Renal cortex interstitium (tissue), 15 donors: Measurements from ENCODE around the gene CLPTM1L. TPM values are rescaled to one million over a fixed set of nuclear protein-coding genes. Genes with fewer than 3 reads are reported as not detected.

Experiments
- DNase-seq, 11 donors: peaks; one replicate each; pipeline ENCODE4 v3.0.0-alpha.2; 2013; ENCODE audit warnings: low read depth in 9 of 11, low spot score in 4 of 11; ENCODE audit errors: extremely low read depth in 1 of 11
- long read RNA-seq, 16 experiments: transcript quantifications; one replicate each; lab custom pipeline, GENCODE V29; 2026
- polyA plus RNA-seq, 3 donors: library from polyadenylated mRNA; unstranded; fragments of 120-200 nt; gene quantifications; one replicate each; pipeline ENCODE4 v1.2.1, GENCODE V29; 2013; ENCODE audit not compliant: insufficient read length in 3 of 3

CLPTM1L gene, protein sequence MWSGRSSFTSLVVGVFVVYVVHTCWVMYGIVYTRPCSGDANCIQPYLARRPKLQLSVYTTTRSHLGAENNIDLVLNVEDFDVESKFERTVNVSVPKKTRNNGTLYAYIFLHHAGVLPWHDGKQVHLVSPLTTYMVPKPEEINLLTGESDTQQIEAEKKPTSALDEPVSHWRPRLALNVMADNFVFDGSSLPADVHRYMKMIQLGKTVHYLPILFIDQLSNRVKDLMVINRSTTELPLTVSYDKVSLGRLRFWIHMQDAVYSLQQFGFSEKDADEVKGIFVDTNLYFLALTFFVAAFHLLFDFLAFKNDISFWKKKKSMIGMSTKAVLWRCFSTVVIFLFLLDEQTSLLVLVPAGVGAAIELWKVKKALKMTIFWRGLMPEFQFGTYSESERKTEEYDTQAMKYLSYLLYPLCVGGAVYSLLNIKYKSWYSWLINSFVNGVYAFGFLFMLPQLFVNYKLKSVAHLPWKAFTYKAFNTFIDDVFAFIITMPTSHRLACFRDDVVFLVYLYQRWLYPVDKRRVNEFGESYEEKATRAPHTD
- polyA plus RNA-seq, result 100 to 1,000 TPM; 124 to 129 (median 127) TPM
- long read RNA-seq, donor 1, transcript CLPTM1L-204 (8 exons, 742 nt), result minor isoform, 5 of 26 reads
- long read RNA-seq, donor 1, transcript CLPTM1L-201 (17 exons, 2,500 nt), result major isoform, 14 of 26 reads
- long read RNA-seq, donor 1, partial matches to known transcripts, result 5 of 26 reads
- long read RNA-seq, donor 1, other reads (novel, unspliced or antisense), result 0 of 26 reads
- long read RNA-seq, donor 2, transcript CLPTM1L-201 (17 exons, 2,500 nt), result major isoform, 21 of 33 reads
- long read RNA-seq, donor 2, partial matches to known transcripts, result 8 of 33 reads
- long read RNA-seq, donor 2, other reads (novel, unspliced or antisense), result 0 of 33 reads
- long read RNA-seq, donor 3, transcript CLPTM1L-212 (3 exons, 559 nt), result minor isoform, 5 of 47 reads
- long read RNA-seq, donor 3, transcript CLPTM1L-201 (17 exons, 2,500 nt), result major isoform, 29 of 47 reads
- long read RNA-seq, donor 3, partial matches to known transcripts, result 5 of 47 reads
- long read RNA-seq, donor 3, other reads (novel, unspliced or antisense), result 5 of 47 reads
- long read RNA-seq, donor 4, transcript CLPTM1L-204 (8 exons, 742 nt), result minor isoform, 6 of 35 reads
- long read RNA-seq, donor 4, transcript CLPTM1L-201 (17 exons, 2,500 nt), result major isoform, 23 of 35 reads
- long read RNA-seq, donor 4, partial matches to known transcripts, result 5 of 35 reads
- long read RNA-seq, donor 4, other reads (novel, unspliced or antisense), result 0 of 35 reads
- long read RNA-seq, donor 5, result 0 reads
- long read RNA-seq, donor 6, transcript CLPTM1L-201 (17 exons, 2,500 nt), result major isoform, 17 of 33 reads
- long read RNA-seq, donor 6, transcript CLPTM1L-204 (8 exons, 742 nt), result minor isoform, 6 of 33 reads
- long read RNA-seq, donor 6, partial matches to known transcripts, result 8 of 33 reads
- long read RNA-seq, donor 6, other reads (novel, unspliced or antisense), result 0 of 33 reads
- long read RNA-seq, donor 7, transcript CLPTM1L-201 (17 exons, 2,500 nt), result major isoform, 27 of 45 reads
- long read RNA-seq, donor 7, transcript CLPTM1L-204 (8 exons, 742 nt), result minor isoform, 9 of 45 reads
- long read RNA-seq, donor 7, partial matches to known transcripts, result 7 of 45 reads
- long read RNA-seq, donor 7, other reads (novel, unspliced or antisense), result 0 of 45 reads
- long read RNA-seq, donor 8, result 0 reads
- long read RNA-seq, donor 9, transcript CLPTM1L-204 (8 exons, 742 nt), result minor isoform, 16 of 46 reads
- long read RNA-seq, donor 9, transcript CLPTM1L-201 (17 exons, 2,500 nt), result major isoform, 23 of 46 reads
- long read RNA-seq, donor 9, partial matches to known transcripts, result 6 of 46 reads
- long read RNA-seq, donor 9, other reads (novel, unspliced or antisense), result 0 of 46 reads
- long read RNA-seq, donor 10, transcript CLPTM1L-204 (8 exons, 742 nt), result minor isoform, 15 of 41 reads
- long read RNA-seq, donor 10, transcript CLPTM1L-201 (17 exons, 2,500 nt), result major isoform, 17 of 41 reads
- long read RNA-seq, donor 10, partial matches to known transcripts, result 8 of 41 reads
- long read RNA-seq, donor 10, other reads (novel, unspliced or antisense), result 0 of 41 reads
- long read RNA-seq, donor 11, transcript CLPTM1L-201 (17 exons, 2,500 nt), result major isoform, 12 of 33 reads
- long read RNA-seq, donor 11, transcript CLPTM1L-204 (8 exons, 742 nt), result minor isoform, 7 of 33 reads
- long read RNA-seq, donor 11, partial matches to known transcripts, result 11 of 33 reads
- long read RNA-seq, donor 11, other reads (novel, unspliced or antisense), result 0 of 33 reads
- long read RNA-seq, donor 12, transcript CLPTM1L-201 (17 exons, 2,500 nt), result major isoform, 7 of 7 reads
- long read RNA-seq, donor 12, partial matches to known transcripts, result 0 of 7 reads
- long read RNA-seq, donor 12, other reads (novel, unspliced or antisense), result 0 of 7 reads
- long read RNA-seq, donor 13, result 0 reads
- long read RNA-seq, donor 14, transcript CLPTM1L-204 (8 exons, 742 nt), result minor isoform, 7 of 47 reads
- long read RNA-seq, donor 14, transcript CLPTM1L-201 (17 exons, 2,500 nt), result major isoform, 33 of 47 reads
- long read RNA-seq, donor 14, partial matches to known transcripts, result 5 of 47 reads
- long read RNA-seq, donor 14, other reads (novel, unspliced or antisense), result 0 of 47 reads
- long read RNA-seq, donor 15, transcript CLPTM1L-201 (17 exons, 2,500 nt), result major isoform, 11 of 13 reads
- long read RNA-seq, donor 15, partial matches to known transcripts, result 0 of 13 reads
- long read RNA-seq, donor 15, other reads (novel, unspliced or antisense), result 0 of 13 reads
- long read RNA-seq, donor 16, transcript CLPTM1L-201 (17 exons, 2,500 nt), result major isoform, 41 of 145 reads
- long read RNA-seq, donor 16, transcript CLPTM1L-204 (8 exons, 742 nt), result minor isoform, 30 of 145 reads
- long read RNA-seq, donor 16, partial matches to known transcripts, result 66 of 145 reads
- long read RNA-seq, donor 16, other reads (novel, unspliced or antisense), result 7 of 145 reads

DNA sequence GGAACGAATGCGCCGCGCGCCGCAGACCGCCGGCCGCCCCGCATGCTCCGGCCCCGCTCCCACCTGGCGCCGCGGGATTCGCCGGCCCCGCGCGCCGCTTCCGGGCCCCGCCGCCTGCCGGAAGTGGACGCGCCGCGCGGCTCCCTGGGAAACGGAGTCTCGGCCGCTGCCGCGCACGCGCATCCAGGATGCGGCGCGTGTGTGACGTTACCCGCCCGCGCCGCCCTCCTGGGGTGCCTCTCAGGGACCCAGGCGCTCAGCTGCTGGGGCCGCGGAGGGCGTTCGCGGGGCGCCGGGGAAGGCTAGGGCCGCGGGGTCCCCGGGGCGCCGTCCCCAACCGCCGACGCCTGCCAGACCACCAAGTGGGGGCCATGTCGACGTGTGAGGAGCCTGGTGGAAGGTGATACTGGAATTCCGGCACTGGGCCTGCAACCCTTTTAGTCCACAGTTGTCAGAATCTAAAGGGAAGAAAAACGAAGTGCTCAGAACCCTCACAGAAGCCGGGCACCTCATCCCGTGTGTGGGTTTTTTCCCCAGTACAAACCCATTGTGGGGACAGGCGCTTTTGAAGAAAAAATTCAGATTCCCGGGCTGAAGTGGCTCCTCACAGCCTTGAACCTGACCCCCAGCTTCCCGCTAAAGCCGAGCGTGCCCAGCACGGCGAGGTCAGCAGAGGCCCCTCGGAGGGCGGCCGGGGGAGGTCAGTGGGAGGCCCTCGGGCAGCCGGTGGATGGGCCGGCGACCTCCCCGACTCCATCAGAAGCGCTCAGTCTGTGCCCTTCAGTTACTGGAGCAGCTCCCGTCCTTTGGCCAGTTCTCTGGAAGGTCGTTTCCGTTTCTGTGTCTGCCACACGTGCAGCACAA is at the start of gene CLPTM1L:
Gene CLPTM1L (minus strand): TSS at position 125 of the 864 bp plus-strand sequence. CDS start 258 bp downstream, outside the sequence.
- peak; percentile 69 to 88 (median 83) for DNase-seq

DNA sequence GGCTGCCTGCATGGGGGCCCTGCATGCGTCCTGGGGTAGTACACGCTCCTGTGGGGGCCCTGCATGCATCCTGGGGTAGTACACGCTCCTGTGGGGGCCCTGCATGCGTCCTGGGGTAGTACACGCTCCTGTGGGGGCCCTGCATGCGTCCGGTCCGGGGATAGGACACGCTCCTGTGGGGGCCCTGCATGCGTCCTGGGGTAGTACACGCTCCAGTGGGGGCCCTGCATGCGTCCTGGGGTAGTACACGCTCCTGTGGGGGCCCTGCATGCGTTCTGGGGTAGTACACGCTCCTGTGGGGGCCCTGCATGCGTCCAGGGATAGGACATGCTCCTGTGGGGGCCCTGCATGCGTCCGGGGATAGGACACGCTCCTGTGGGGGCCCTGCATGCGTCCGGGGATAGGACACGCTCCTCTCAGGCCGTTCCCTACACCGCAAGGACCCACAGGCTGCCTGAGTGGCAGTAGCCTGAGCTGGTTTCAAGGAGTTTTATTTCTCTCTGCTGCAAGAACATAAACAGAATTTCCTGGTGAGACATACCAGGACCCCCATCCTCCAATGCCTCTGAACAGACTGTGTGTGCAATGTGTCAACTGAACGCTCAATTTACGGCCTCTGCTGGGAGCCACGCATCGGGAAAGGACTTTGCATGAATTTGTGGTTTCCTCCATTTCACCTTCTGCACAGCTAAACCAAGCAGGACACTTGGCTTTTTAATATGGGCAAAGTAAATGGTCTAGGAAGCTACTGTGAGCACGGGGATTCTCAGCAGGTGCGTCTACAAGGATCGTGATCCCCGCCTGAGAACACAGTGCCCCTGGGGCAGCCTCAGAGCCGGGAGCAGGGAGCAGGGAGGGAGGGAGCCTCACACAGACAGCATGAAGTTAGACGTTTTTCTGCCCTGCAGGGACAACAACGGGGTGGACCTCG is 48.9 kb upstream of the CLPTM1L start:
- no peak for DNase-seq

GRCh38 chr5:1392801-1393565 is 48.1 kb upstream of the CLPTM1L start:
- no peak for DNase-seq

DNA sequence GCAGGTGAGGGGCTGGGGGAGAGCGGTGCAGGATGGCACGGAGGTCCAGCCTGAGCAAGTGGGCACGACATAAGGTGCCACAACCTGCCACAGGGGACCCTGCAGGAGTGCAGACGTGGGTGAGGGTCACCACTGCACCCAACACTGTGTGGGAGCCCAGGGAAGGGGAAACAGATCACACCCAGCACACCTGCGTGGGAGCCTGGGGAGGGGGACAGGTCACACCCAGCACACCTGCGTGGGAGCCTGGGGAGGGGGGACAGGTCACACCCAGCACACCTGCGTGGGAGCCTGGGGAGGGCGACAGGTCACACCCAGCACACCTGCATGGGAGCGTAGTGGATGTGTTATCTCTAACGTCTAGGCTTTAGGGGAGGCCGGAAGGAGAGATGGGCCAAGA is 47.4 kb upstream of the CLPTM1L start:
- DNase-seq, result no peak

GRCh38 chr5:1391691-1392090 is 46.8 kb upstream of the CLPTM1L start:
- no peak for DNase-seq

DNA sequence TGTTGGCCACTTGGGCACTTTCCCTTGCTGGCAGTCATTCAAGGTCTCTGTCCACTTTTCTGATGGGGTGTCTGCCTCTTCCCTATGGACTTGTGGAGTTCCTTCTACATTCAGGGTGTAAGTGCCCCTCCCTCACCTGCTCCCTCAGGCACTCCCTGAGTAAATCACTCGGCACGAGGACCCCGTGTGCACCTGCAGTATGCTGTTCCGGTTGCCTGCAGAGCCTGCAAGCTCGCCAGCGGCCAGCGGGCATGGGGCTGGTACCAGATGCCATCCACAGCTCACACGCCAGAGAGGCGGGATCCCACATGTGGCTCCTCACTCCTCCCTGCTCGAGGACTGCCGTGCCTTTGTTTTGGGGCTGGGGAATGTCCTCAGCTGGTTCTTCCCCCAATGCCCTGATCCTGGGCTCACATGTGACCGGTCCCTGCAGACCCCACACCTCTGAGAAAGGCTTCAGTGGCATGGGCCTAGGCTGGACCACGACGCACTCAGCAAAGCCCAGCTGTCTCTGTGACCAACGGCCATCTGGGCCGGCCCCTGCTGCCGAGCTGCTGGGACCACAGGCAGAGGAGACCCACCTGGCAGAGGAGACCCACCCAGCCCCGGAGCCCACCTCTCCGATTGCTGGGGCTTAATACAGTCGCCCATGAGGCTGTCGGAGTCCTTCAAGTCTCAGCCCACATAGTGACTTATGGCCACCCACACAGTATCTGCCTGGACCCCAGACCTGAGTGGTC is 46.1 kb upstream of the CLPTM1L start:
- no peak for DNase-seq

DNA sequence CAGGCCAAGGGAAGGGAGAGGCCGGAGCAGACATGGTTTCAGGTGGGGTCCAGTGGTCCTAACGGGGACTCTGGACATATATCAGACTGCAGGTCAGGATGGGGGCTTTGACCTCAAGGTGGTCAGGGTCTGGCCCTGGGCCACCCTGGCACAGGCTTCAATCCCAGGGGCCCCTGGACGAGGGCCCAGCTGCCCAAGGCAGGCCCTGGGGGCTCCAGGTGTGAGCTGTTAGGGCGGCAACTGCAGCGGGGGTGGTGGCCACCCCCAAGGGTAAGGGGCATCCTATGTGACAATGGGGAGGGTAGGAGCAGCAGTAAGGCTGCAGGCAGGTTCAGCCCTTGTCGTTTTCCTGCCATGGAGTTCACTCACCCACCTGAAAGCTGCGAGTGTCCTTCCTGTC is 45.4 kb upstream of the CLPTM1L start:
- no peak for DNase-seq

GRCh38 chr5:1388383-1388967 is 43.6 kb upstream of the CLPTM1L start:
- no peak for DNase-seq

- DNase-seq, result no peak
Observed at GRCh38 chr5:1387876-1388275, 43.0 kb upstream of the CLPTM1L start.

DNA sequence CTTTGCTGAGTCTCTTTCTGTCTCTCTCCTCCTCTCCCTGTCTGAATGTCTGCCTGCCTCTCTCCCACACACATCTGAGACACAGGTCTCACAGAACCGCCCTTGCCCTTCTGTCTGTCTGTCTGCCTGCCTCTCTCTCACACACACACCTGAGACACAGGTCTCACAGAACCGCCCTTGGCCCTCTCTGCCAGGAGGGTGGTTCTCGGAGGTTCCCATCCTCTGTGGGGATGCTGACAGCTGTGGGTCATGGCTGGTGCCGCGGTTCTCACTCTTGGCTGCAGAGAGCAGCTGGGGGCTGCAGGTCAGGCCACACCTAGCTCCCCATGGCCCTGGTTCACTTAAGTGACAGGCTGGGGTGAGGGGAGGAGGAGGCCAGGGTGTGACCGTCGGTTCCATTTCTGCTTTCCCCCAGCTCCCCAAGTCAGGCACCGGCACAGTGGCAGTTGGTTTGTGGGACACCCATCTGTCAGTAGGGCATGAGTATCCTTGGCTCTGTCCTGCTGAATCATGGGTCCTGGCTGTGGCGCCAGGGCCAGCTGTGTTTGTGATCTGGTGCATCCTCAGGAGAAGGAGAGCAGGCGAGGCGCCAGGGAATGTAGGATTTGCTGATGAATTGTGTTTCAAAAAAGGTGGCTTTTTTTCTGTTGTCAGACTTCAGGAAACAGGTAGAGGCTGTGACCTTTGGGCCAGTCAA is 42.3 kb upstream of the CLPTM1L start:
- DNase-seq, result no peak

DNA sequence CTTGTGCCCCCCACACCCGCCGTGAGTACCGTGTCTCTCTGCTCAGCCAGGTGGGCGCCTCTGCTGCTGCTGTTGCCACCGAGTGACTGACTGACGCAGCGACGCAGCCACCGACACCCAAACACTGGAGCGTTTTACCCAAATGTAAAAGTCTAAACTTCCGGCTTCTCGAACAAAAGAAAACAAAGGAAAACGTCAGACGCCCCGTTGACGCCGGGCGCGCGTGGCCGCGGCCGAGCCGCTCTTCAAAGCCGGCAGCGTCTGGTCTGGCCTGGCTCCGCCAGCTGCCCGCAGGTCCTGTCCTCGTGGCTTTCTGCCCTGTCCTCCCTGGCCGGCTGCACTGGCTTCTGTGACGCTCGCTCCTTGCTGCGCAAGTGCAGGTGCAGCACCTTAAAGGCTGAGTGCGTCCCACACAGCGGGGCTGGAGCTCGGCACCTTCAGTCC is 41.4 kb upstream of the CLPTM1L start:
- peak in 6 of 11 donors; percentile 20 to 43 (median 30) for DNase-seq
